Measurements from ENCODE around the gene SLC25A19.

- TF ChIP-seq CTCF (conservative IDR thresholded peaks at IDR 0.05; ENCODE audit: low read length) (no peak), EZH2phosphoT487 (IDR thresholded peaks at IDR 0.05; ENCODE audit: borderline replicate concordance, low read depth, low read length) (no peak)
Observed at GRCh38 chr17:75295201-75296158, 6.2 kb upstream of the SLC25A19 start.
